Fibroblast of skin of right biceps (primary cell): ENCODE measurements around the gene NUP188.
A peak's percentile ranks its signal among the peaks of the same experiment; 100 is the strongest.

Source experiments
- DNase-seq: peaks from one replicate; pipeline ENCODE4 v3.0.0-alpha.2; 2013

Gene NUP188

GRCh38 chr9:128913995-128914772 is 33.3 kb upstream of the NUP188 start:
- DNase-seq, result no peak

- no peak for DNase-seq
Observed at GRCh38 chr9:128916204-128916603, 31.3 kb upstream of the NUP188 start.

DNA sequence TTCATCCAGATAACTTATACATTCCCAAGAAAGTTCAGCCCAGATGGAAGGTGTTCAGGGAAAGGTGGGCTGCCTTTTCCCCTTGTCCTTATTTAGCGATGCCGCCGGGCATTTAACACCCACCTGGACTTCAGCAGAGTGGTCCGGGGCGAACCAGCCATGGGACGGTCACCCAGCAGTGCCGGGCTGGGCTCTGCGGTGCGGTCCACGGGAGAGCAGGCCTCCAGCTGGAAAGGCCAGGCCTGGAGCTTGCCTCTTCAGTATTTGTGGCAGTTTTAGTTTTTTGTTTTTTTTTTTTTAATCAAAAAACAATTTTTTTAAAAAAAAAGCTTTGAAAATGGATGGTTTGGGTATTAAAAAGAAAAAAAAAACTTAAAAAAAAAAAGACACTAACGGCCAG is 30.8 kb upstream of the NUP188 start:
- no peak for DNase-seq

DNA sequence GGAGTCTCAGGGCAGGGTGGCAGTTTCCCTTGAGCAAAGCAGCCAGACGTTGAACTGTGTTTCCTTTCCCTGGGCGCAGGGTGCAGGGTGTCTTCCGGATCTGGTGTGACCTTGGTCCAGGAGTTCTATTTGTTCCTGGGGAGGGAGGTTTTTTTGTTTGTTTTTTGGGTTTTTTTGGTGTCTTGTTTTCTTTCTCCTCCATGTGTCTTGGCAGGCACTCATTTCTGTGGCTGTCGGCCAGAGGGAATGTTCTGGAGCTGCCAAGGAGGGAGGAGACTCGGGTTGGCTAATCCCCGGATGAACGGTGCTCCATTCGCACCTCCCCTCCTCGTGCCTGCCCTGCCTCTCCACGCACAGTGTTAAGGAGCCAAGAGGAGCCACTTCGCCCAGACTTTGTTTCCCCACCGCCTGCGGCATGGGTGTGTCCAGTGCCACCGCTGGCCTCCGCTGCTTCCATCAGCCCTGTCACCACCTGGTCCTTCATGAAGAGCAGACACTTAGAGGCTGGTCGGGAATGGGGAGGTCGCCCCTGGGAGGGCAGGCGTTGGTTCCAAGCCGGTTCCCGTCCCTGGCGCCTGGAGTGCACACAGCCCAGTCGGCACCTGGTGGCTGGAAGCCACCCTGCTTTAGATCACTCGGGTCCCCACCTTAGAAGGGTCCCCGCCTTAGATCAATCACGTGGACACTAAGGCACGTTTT is 30.2 kb upstream of the NUP188 start:
- DNase-seq, result peak; percentile 66

DNA sequence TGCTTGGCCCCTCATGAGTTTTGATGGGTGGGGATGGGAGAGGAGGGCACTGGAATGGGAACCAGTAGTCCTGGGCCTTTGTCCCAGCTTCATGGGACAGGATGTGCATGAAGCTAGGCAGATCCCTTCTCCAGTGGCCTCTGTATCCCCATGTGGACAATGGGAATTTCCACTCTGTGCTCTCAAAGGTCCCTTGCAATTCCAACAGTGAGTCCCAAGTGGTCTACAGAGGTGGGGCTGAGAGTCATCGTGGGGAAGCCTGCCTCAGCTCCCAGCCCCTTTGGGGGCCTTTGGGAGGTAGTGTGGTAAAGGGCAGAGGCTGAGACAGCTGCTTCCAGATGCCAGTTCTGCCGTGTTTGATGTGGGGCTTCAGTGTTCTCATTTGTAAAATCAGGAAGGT is 28.6 kb upstream of the NUP188 start:
- DNase-seq, result no peak

DNA sequence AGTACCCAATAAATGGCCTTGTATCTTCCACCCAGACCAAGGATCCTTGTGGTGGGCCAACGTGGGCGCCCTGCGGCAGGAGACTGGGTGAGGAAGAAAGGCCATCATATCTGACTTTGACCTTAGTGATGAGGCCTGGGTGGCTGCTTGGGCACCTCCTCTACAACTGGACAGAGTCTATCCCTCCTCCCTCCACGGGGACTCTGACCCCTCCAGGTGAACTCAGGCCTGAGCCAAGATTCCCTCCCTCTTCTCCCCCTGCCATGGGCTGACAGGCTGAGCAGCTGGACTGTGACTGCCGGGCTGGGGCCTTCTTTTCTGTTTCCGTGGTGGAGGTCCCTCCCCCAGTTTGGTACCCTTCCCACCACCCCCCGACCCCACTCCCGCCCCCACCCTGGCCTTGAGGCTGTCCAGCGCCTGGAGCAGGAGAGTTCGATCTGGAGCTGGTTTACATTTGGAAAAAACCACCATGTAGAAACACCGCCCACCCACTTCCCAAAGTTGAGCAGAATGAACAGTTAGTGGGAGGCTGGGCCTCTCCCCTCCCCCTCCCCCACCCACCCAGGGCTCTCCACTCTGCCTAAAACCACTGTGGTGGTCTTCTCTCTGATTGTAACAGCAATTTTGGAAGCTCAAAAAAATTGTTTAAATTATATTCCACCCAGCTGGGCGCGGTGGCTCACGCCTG is 28.0 kb upstream of the NUP188 start:
- no peak for DNase-seq

- peak; percentile 73 for DNase-seq
Observed at GRCh38 chr9:128920381-128921058, 27.0 kb upstream of the NUP188 start, which contains the start of gene PHYHD1. Gene PHYHD1, plus strand, starts transcription at chr9:128920982. Its CDS starts 1,342 bp downstream, at chr9:128922324.

- DNase-seq, result peak; percentile 77
Observed at GRCh38 chr9:128921881-128922763, 25.4 kb upstream of the NUP188 start.

- no peak for DNase-seq
Observed at GRCh38 chr9:128923493-128923883, 24.0 kb upstream of the NUP188 start.

DNA sequence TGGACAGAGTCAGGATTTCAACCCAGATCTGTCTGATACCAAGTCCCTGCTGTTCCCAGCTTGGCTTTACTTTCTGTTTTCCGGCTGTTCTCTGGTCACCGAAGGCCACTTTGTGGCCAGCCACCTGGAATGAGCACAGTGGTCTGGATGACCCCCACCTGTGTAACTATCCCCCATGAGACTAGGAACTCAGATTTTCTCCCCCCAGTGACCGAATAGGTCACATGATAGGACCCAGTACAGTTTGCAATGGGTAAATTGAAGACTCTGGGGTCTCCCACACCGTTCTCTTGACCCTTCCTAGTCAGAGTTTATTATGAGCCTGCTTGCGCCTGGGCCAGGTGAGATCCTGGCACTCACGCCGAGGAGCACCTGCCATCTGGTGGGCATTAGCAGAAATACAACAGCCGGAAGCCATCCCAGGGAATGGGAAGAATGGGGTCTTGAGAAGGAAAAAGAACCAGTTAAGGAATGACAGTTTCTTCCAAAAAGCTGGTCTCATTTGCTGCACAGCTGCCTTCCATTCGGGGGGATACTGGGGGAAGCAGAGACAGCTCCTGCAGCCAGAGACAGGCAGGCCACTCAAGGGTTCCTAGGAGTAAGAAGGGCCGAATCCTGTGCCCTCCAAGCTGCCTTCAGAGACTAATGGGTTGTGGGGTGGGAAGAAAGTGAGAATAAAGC is 19.6 kb upstream of the NUP188 start:
- DNase-seq, result peak; percentile 44

DNA sequence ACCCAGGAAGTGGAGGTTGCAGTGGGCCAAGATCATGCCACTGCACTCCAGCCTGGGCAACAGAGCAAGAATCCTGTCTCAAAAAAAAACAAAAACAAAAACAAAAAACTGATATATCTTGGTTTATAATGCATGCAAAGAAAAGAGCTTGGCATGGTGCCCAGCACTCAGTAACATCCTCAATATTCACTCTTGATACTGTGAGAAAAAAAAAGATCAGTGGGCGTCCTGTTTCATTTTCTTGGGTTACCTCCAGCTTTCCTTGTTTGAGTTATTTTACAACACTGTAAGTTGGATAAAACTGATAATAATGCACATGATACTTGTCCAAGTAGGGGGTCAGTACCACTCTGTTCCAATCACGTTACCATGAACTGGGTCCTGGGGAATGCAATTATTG is 18.9 kb upstream of the NUP188 start:
- DNase-seq, result no peak

DNA sequence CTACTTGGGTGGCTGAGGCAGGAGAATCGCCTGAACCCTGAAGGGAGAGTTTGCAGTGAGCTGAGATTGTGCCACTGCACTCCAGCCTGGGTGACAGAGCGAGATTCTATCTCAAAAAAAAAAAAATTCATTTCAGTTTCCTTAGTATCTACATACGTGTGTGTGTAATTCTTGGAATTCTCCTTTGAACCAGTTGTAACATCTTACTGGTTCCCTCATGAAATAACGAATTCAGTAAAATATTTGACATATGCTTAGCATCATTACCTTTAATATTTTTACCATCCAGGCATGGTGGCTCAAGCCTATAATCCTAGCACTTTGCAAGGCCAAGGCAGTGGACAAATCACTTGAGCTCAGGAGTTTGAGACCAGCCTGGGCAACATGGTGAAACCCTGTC is 17.9 kb upstream of the NUP188 start:
- DNase-seq, result no peak

DNA sequence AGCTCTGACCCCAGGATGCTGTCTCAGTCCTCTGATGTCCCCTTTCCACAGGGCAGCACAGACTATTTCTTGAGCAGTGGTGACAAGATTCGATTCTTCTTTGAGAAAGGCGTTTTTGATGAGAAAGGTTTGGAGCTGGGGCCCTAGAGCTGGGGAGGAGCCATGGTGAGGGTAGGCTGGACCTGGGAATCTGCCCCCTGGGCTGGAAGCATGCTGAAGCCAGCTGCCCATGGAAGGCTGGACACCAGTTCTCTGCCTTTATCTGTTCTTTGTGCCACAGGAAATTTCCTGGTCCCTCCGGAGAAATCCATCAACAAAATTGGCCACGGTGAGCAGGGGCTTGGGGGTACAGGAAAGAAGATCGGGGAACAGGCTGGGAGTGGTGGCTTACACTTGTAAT is 13.8 kb upstream of the NUP188 start:
- DNase-seq, result no peak

GRCh38 chr9:128936171-128936865 is 11.2 kb upstream of the NUP188 start:
- no peak for DNase-seq

DNA sequence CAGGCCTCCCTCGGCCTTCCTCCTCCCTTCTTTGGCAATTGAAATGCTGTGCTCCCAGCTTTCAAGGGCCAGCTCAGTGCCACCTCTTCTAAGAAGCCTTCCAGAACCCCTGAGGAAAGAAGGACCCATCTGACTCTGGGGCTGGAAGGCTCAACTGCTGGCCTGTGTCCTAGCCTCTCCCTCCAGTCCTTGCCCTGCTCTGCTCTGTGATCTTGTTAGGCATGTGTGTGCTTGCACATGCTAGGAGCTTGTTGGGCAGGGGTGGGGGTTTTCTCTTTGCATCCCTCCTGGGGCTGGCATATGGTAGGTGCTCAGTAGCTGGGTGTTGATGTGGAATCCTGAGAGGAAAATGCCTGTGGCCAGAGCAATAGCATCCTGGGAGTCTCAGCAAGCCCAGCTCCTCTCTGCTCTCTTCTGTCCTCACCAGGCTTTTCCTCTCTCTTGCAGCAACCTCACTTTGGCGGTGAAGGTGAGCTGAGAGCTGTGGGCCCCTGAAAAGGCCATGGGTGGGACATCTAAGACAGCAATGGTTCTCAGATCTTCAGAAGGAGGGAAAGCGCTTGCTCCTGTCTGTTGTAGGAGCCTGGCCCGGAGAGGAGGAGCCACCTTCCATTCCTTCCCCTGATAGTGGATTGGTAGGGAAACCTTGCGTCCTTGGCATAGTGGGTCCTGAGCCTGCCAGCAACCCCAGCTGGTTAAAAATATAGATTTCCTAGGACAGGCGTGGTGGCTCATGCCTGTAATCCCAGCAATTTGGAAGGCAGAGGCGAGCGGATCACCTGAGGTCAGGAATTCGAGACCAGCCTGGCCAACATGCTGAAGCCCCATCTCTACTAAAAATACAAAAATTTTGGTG is 10.0 kb upstream of the NUP188 start:
- no peak for DNase-seq

DNA sequence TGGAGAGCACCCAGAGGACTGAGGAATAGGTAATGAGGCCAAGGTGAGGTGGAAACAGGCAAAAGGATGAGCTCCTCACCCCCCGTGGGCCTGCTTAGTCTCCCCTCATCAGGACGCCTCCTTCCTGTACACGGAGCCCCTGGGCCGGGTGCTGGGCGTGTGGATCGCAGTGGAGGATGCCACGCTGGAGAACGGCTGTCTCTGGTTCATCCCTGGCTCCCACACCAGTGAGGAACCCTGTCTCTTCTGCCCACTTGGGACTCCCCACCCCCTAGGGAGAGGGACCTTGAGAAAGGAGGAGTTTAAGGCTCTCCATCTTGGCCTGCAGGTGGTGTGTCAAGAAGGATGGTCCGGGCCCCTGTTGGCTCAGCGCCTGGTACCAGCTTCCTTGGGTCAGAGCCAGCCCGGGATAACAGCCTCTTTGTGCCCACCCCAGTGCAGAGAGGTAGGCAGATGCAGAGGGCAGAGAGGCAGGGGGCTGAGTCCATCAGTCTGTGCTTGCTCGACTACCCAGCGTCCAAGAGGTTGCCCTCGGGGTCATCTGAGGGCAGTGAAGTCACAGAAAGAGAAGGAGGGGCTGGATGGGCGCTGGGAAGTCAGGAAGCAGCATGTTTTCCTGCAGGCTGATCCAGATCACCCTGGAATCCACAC is 7.1 kb upstream of the NUP188 start:
- no peak for DNase-seq

GRCh38 chr9:128940946-128941755 is 6.3 kb upstream of the NUP188 start:
- no peak for DNase-seq

GRCh38 chr9:128943832-128944620 is 3.5 kb upstream of the NUP188 start:
- no peak for DNase-seq
